Ishikawa (cell line): Measurements from ENCODE around the gene GGCX.

ENCODE experiments used
- CEBPB ChIP-seq: IDR thresholded peaks from 2 replicates; pipeline ENCODE4 v1.6.1; 2012
- EGR1 ChIP-seq: IDR thresholded peaks from 2 replicates; pipeline ENCODE4 v1.6.1; 2012
- EP300 ChIP-seq: IDR thresholded peaks from 2 replicates; pipeline ENCODE4 v1.6.1; 2012; ENCODE audit warnings: borderline replicate concordance
- FOXM1 ChIP-seq: IDR thresholded peaks from 2 replicates; pipeline ENCODE4 v1.6.1; 2012; ENCODE audit warnings: low read depth, borderline replicate concordance
- MAX ChIP-seq: IDR thresholded peaks from 2 replicates; pipeline ENCODE4 v1.6.1; 2012
- NFIC ChIP-seq: IDR thresholded peaks from 2 replicates; pipeline ENCODE4 v1.6.1; 2012
- RAD21 ChIP-seq: IDR thresholded peaks from 2 replicates; pipeline ENCODE4 v1.6.1; 2012; ENCODE audit warnings: low read depth
- TAF1 ChIP-seq: IDR thresholded peaks from 2 replicates; pipeline ENCODE4 v1.6.1; 2012; ENCODE audit warnings: low read depth, mild to moderate bottlenecking
- TCF12 ChIP-seq: IDR thresholded peaks from 2 replicates; pipeline ENCODE4 v1.6.1; 2012; ENCODE audit warnings: low read depth
- TEAD4 ChIP-seq: IDR thresholded peaks from 2 replicates; pipeline ENCODE4 v1.6.1; 2012
- USF1 ChIP-seq: IDR thresholded peaks from 2 replicates; pipeline ENCODE4 v1.6.1; 2012
- YY1 ChIP-seq: IDR thresholded peaks from 2 replicates; pipeline ENCODE4 v1.6.1; 2012; ENCODE audit warnings: low read depth
- ZBTB7A ChIP-seq: IDR thresholded peaks from 2 replicates; pipeline ENCODE4 v1.6.1; 2012; ENCODE audit warnings: low read depth
- TF ChIP-seq, protein P1 (sequence below): IDR thresholded peaks from 2 replicates; pipeline ENCODE4 v1.6.1; 2012; ENCODE audit warnings: low read depth, mild to moderate bottlenecking

GRCh38 chr2:85605406-85606115, 44.3 kb upstream of the GGCX start:
- TF ChIP-seq FOXM1 (no peak), YY1 (no peak), CEBPB (no peak), EP300 (no peak), ZBTB7A (no peak), EGR1 (no peak), TCF12 (no peak), MAX (no peak), USF1 (no peak), TAF1 (no peak), RAD21 (no peak), TEAD4 (no peak), NFIC (no peak)
- TF ChIP-seq, protein P1, sequence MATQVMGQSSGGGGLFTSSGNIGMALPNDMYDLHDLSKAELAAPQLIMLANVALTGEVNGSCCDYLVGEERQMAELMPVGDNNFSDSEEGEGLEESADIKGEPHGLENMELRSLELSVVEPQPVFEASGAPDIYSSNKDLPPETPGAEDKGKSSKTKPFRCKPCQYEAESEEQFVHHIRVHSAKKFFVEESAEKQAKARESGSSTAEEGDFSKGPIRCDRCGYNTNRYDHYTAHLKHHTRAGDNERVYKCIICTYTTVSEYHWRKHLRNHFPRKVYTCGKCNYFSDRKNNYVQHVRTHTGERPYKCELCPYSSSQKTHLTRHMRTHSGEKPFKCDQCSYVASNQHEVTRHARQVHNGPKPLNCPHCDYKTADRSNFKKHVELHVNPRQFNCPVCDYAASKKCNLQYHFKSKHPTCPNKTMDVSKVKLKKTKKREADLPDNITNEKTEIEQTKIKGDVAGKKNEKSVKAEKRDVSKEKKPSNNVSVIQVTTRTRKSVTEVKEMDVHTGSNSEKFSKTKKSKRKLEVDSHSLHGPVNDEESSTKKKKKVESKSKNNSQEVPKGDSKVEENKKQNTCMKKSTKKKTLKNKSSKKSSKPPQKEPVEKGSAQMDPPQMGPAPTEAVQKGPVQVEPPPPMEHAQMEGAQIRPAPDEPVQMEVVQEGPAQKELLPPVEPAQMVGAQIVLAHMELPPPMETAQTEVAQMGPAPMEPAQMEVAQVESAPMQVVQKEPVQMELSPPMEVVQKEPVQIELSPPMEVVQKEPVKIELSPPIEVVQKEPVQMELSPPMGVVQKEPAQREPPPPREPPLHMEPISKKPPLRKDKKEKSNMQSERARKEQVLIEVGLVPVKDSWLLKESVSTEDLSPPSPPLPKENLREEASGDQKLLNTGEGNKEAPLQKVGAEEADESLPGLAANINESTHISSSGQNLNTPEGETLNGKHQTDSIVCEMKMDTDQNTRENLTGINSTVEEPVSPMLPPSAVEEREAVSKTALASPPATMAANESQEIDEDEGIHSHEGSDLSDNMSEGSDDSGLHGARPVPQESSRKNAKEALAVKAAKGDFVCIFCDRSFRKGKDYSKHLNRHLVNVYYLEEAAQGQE = no peak
